Stimulated activated CD8-positive, alpha-beta memory T cell treated with anti-CD3 and anti-CD28 coated beads, Interleukin-15, amount 100 ng/mL, for 48 hours (primary cell): ENCODE measurements around the gene LCMT2.

Experiments used
- DNase-seq, 2 donors: peaks; one replicate each; pipeline ENCODE4 v3.0.0-alpha.2; 2020; ENCODE audit warnings: low read depth in 2 of 2

LCMT2 gene

GRCh38 chr15:43274136-43274535 lies 56.2 kb downstream of the LCMT2 start:
- DNase-seq, result no peak
